DOHH2 (cell line): Measurements from ENCODE around the gene GBE1.

Experiments used
- H3F3A ChIP-seq: fragments of 200-600 bp; sonication (generic), shearing (Covaris generic); 2 replicates; pipeline ENCODE4 v1.6.0; 2016; ENCODE audit warnings: antibody characterized with exemption, mild to moderate bottlenecking; ENCODE audit not compliant: control insufficient read depth, insufficient read depth
- H3K27ac ChIP-seq: fragments of 200-600 bp; sonication (generic); 2 replicates; pipeline ENCODE4 v1.5.1; 2014; ENCODE audit warnings: low read depth, mild to moderate bottlenecking, low read length, moderate library complexity
- H3K27me3 ChIP-seq: fragments of 200-600 bp; sonication (generic); 2 replicates; pipeline ENCODE4 v1.6.1; 2014; ENCODE audit warnings: mild to moderate bottlenecking, low read length, mixed read lengths; ENCODE audit not compliant: control insufficient read depth
- H3K36me3 ChIP-seq: fragments of 200-600 bp; sonication (generic); 2 replicates; pipeline ENCODE4 v1.6.1; 2014; ENCODE audit warnings: mild to moderate bottlenecking, low read length, moderate library complexity, mixed read lengths; ENCODE audit not compliant: control insufficient read depth
- H3K4me1 ChIP-seq: fragments of 200-600 bp; sonication (generic); 2 replicates; pipeline ENCODE4 v1.6.1; 2014; ENCODE audit warnings: mild to moderate bottlenecking, low read length, mixed read lengths; ENCODE audit not compliant: control insufficient read depth
- H3K4me2 ChIP-seq: fragments of 200-600 bp; sonication (generic); 2 replicates; pipeline ENCODE4 v1.6.0; 2014; ENCODE audit warnings: mild to moderate bottlenecking, low read length, moderate library complexity
- H3K4me3 ChIP-seq: fragments of 200-600 bp; sonication (generic); 2 replicates; pipeline ENCODE4 v1.5.1; 2014; ENCODE audit warnings: mild to moderate bottlenecking, low read length, mixed read lengths
- H3K79me2 ChIP-seq: fragments of 200-600 bp; sonication (generic); 2 replicates; pipeline ENCODE4 v1.6.1; 2014; ENCODE audit warnings: mild to moderate bottlenecking, low read length, mixed read lengths; ENCODE audit not compliant: control insufficient read depth
- H3K9me2 ChIP-seq: fragments of 200-600 bp; sonication (generic); replicated peaks from 2 replicates; pipeline ENCODE4 v1.6.1; 2014; ENCODE audit warnings: mild to moderate bottlenecking, low read length, mixed read lengths; ENCODE audit not compliant: control insufficient read depth
- H3K9me3 ChIP-seq: fragments of 200-600 bp; sonication (generic); 2 replicates; pipeline ENCODE4 v1.6.1; 2014; ENCODE audit warnings: antibody characterized with exemption, low read length, mixed read lengths; ENCODE audit not compliant: control insufficient read depth, insufficient read depth
- H4K20me1 ChIP-seq: fragments of 200-600 bp; sonication (generic); 2 replicates; pipeline ENCODE4 v1.6.0; 2014; ENCODE audit warnings: low read depth, mild to moderate bottlenecking, antibody characterized with exemption, low read length, moderate library complexity; ENCODE audit not compliant: control insufficient read depth, insufficient read depth
- CTCF ChIP-seq: fragments of 200-600 bp; sonication (generic); IDR thresholded peaks from one replicate; pipeline ENCODE4 v1.5.1; 2014; ENCODE audit warnings: antibody characterized with exemption, mild to moderate bottlenecking, low read depth, low read length; ENCODE audit not compliant: poor library complexity, severe bottlenecking
- EZH2phosphoT487 ChIP-seq: fragments of 200-600 bp; sonication (generic); IDR thresholded peaks from 2 replicates; pipeline ENCODE4 v1.6.1; 2017; ENCODE audit warnings: borderline replicate concordance, mild to moderate bottlenecking, antibody characterized with exemption, low read length, moderate library complexity, mixed read lengths

Gene GBE1

GRCh38 chr3:81716870-81717509, 44.5 kb downstream of the GBE1 start:
- H3K27ac ChIP-seq = no peak overlapping the region
- no peak overlapping the region for H3K4me2 ChIP-seq
- H3K36me3 ChIP-seq = no peaks in the 10 kb centered on the region
- no peaks in the 10 kb centered on the region for H3K79me2 ChIP-seq
- no peaks in the 10 kb centered on the region for H4K20me1 ChIP-seq
- H3F3A ChIP-seq = no peaks in the 10 kb centered on the region
- no peak for TF ChIP-seq EZH2phosphoT487
- TF ChIP-seq CTCF = no peak
- no peaks in the 10 kb centered on the region for H3K9me3 ChIP-seq
- no peaks in the 10 kb centered on the region for H3K9me2 ChIP-seq
- H3K4me3 ChIP-seq = no peak overlapping the region
- no peaks in the 10 kb centered on the region for H3K27me3 ChIP-seq
- no peaks in the 10 kb centered on the region for H3K4me1 ChIP-seq

GRCh38 chr3:81713031-81713430, 48.4 kb downstream of the GBE1 start:
- no peak overlapping the region for H3K4me3 ChIP-seq
- no peaks in the 10 kb centered on the region for H3K79me2 ChIP-seq
- H3K27me3 ChIP-seq = no peaks in the 10 kb centered on the region
- H3K4me1 ChIP-seq = peaks cover 5% of the 10 kb centered on the region
- no peak overlapping the region for H3K27ac ChIP-seq
- no peaks in the 10 kb centered on the region for H3K36me3 ChIP-seq
- no peaks in the 10 kb centered on the region for H3K9me2 ChIP-seq
- no peak overlapping the region for H3K4me2 ChIP-seq
- H4K20me1 ChIP-seq = no peaks in the 10 kb centered on the region
- no peaks in the 10 kb centered on the region for H3K9me3 ChIP-seq
- TF ChIP-seq CTCF (no peak), EZH2phosphoT487 (no peak)
- no peaks in the 10 kb centered on the region for H3F3A ChIP-seq

- no peaks in the 10 kb centered on the region for H3K27me3 ChIP-seq
- H3F3A ChIP-seq = no peaks in the 10 kb centered on the region
- TF ChIP-seq EZH2phosphoT487 (no peak), CTCF (no peak)
- no peaks in the 10 kb centered on the region for H3K79me2 ChIP-seq
- H3K36me3 ChIP-seq = no peaks in the 10 kb centered on the region
- H3K4me1 ChIP-seq = peaks cover 8% of the 10 kb centered on the region
- H3K9me2 ChIP-seq = no peaks in the 10 kb centered on the region
- H3K4me2 ChIP-seq = no peak overlapping the region
- H3K4me3 ChIP-seq = no peak overlapping the region
- no peak overlapping the region for H3K27ac ChIP-seq
- no peaks in the 10 kb centered on the region for H3K9me3 ChIP-seq
- H4K20me1 ChIP-seq = no peaks in the 10 kb centered on the region
Observed at GRCh38 chr3:81709606-81710005, 51.8 kb downstream of the GBE1 start.

GRCh38 chr3:81707996-81708395, 53.4 kb downstream of the GBE1 start:
- H3K4me3 ChIP-seq = no peak overlapping the region
- no peaks in the 10 kb centered on the region for H3K79me2 ChIP-seq
- H3K9me3 ChIP-seq = no peaks in the 10 kb centered on the region
- TF ChIP-seq EZH2phosphoT487 = no peak
- no peak for TF ChIP-seq CTCF
- no peaks in the 10 kb centered on the region for H3K27me3 ChIP-seq
- H3K27ac ChIP-seq = no peak overlapping the region
- H3K9me2 ChIP-seq = no peaks in the 10 kb centered on the region
- H3K4me1 ChIP-seq = peaks cover 8% of the 10 kb centered on the region
- H3K36me3 ChIP-seq = no peaks in the 10 kb centered on the region
- no peaks in the 10 kb centered on the region for H4K20me1 ChIP-seq
- no peak overlapping the region for H3K4me2 ChIP-seq
- no peaks in the 10 kb centered on the region for H3F3A ChIP-seq
